SK-N-SH (cell line): ENCODE measurements around the gene CMPK1. TPM values are rescaled to one million over a fixed set of nuclear protein-coding genes. Genes with fewer than 3 reads are reported as not detected.

ENCODE experiments used
- CTCF ChIA-PET: fragments of 300-600, 350-600 bp; formaldehyde crosslinking; extraction: SDS; loops from one replicate; lab custom pipeline; 2021; lab: Yijun Ruan, JAX
- POLR2A ChIA-PET: fragments of 350-600 bp; sonication (Branson Sonifier 250); formaldehyde crosslinking; extraction: SDS; loops from one replicate; lab custom pipeline; 2020; ENCODE audit warnings: antibody characterized with exemption, inconsistent platforms; lab: Yijun Ruan, JAX
- DNase-seq: peaks from one replicate; pipeline ENCODE4 v3.0.0; 2012
- H2AFZ ChIP-seq: fragments of 200-600 bp; sonication (generic); 2 replicates; pipeline ENCODE4 v1.8.1; 2016; ENCODE audit warnings: antibody characterized with exemption, mild to moderate bottlenecking, low read depth
- H3F3A ChIP-seq: fragments of 200-600 bp; sonication (generic); replicated peaks from 2 replicates; pipeline ENCODE3; 2016; ENCODE audit warnings: antibody characterized with exemption, mild to moderate bottlenecking; ENCODE audit not compliant: insufficient read depth
- H3K27ac ChIP-seq, 2 experiments: fragments of 200-500 bp in 1 of 2; fragments of 200-600 bp in 1 of 2; sonication (Bioruptor generic) in 1 of 2; sonication (generic), shearing (Covaris generic) in 1 of 2; 2 replicates each; pipeline versions ENCODE4 v1.5.1 to v1.6.1; 2014 to 2016; ENCODE audit warnings: low read depth in 2 of 2, inconsistent platforms in 1 of 2, low read length in 1 of 2, mild to moderate bottlenecking in 1 of 2, mixed read lengths in 1 of 2
- H3K27me3 ChIP-seq: fragments of 200-600 bp; sonication (generic), shearing (Covaris generic); 2 replicates; pipeline ENCODE4 v1.6.1; 2016; ENCODE audit warnings: mixed run types; ENCODE audit not compliant: insufficient read depth
- H3K36me3 ChIP-seq, 2 experiments: fragments of 200-500 bp in 1 of 2; fragments of 200-600 bp in 1 of 2; sonication (Bioruptor generic) in 1 of 2; sonication (generic) in 1 of 2; replicated peaks in 1 of 2; 2 replicates each; pipeline versions ENCODE3 to v1.5.1; 2014 to 2016; ENCODE audit warnings: low read length in 1 of 2, mild to moderate bottlenecking in 1 of 2; ENCODE audit not compliant: insufficient read depth in 2 of 2, control insufficient read depth in 1 of 2
- H3K4me1 ChIP-seq, 2 experiments: fragments of 200-500 bp in 1 of 2; fragments of 200-600 bp in 1 of 2; sonication (Bioruptor generic) in 1 of 2; sonication (generic), shearing (Covaris generic) in 1 of 2; 2 replicates each; pipeline versions ENCODE4 v1.5.1 to v1.6.1; 2014 to 2016; ENCODE audit warnings: low read depth in 1 of 2, low read length in 1 of 2, mixed run types in 1 of 2; ENCODE audit not compliant: insufficient read depth in 2 of 2, control insufficient read depth in 1 of 2
- H3K4me2 ChIP-seq: fragments of 200-600 bp; sonication (generic), shearing (Covaris generic); 2 replicates; pipeline ENCODE4 v1.6.1; 2017; ENCODE audit warnings: mixed run types
- H3K4me3 ChIP-seq, 2 experiments: fragments of 200-500 bp in 1 of 2; fragments of 200-600 bp in 1 of 2; sonication (Bioruptor generic) in 1 of 2; sonication (generic), shearing (Covaris generic) in 1 of 2; 2 replicates each; pipeline versions ENCODE4 v1.5.1 to v1.8.1; 2014 to 2016; ENCODE audit warnings: low read depth in 2 of 2, inconsistent platforms in 1 of 2, low read length in 1 of 2, mild to moderate bottlenecking in 1 of 2, mixed read lengths in 1 of 2, moderate library complexity in 1 of 2
- H3K79me2 ChIP-seq: fragments of 200-600 bp; sonication (generic); 2 replicates; pipeline ENCODE4 v1.8.1; 2017; ENCODE audit warnings: mild to moderate bottlenecking; ENCODE audit not compliant: insufficient read depth
- H3K9ac ChIP-seq: fragments of 200-600 bp; sonication (generic); 2 replicates; pipeline ENCODE4 v1.6.1; 2017; ENCODE audit warnings: mixed run types
- H3K9me2 ChIP-seq: fragments of 200-600 bp; sonication (generic); 2 replicates; pipeline ENCODE4 v1.6.1; 2017; ENCODE audit warnings: mixed run types
- H3K9me3 ChIP-seq: fragments of 200-600 bp; sonication (generic); 2 replicates; pipeline ENCODE4 v1.6.1; 2017; ENCODE audit warnings: mixed run types, mild to moderate bottlenecking, moderate library complexity
- H4K20me1 ChIP-seq: fragments of 200-600 bp; sonication (generic); 2 replicates; pipeline ENCODE4 v1.6.1; 2017; ENCODE audit warnings: mild to moderate bottlenecking, mixed run types; ENCODE audit not compliant: insufficient read depth
- CHD2 ChIP-seq: fragments of 150-350 bp; IDR thresholded peaks from 2 replicates; pipeline ENCODE4 v1.6.1; 2018; ENCODE audit warnings: low read length; ENCODE audit not compliant: partially characterized antibody
- ELF1 ChIP-seq: IDR thresholded peaks from 2 replicates; pipeline ENCODE4 v1.4.0; 2012
- EZH2phosphoT487 ChIP-seq: fragments of 200-600 bp; sonication (generic); IDR thresholded peaks from 2 replicates; pipeline ENCODE4 v1.6.1; 2017; ENCODE audit warnings: low read depth, mixed run types, mild to moderate bottlenecking, antibody characterized with exemption, moderate library complexity, borderline replicate concordance
- FOSL2 ChIP-seq: IDR thresholded peaks from 2 replicates; pipeline ENCODE4 v1.4.0; 2012; ENCODE audit warnings: low read depth, mild to moderate bottlenecking, moderate library complexity, borderline replicate concordance
- FOXJ3 ChIP-seq: sonication (generic); formaldehyde crosslinking; IDR thresholded peaks from 2 replicates; pipeline ENCODE4 v1.5.1; 2020; ENCODE audit warnings: mild to moderate bottlenecking, missing genetic modification reagents
- FOXM1 ChIP-seq: IDR thresholded peaks from 2 replicates; pipeline ENCODE4 v1.4.0; 2012; ENCODE audit warnings: low read depth, mild to moderate bottlenecking
- JUND ChIP-seq: IDR thresholded peaks from 2 replicates; pipeline ENCODE4 v1.4.0; 2012
- NFIC ChIP-seq: IDR thresholded peaks from 2 replicates; pipeline ENCODE4 v1.4.0; 2012; ENCODE audit warnings: borderline replicate concordance
- NRF1 ChIP-seq: IDR thresholded peaks from 2 replicates; pipeline ENCODE4 v1.6.1; 2012; ENCODE audit warnings: low read depth, mild to moderate bottlenecking, low read length
- POLR2AphosphoS5 ChIP-seq: IDR thresholded peaks from 2 replicates; pipeline ENCODE4 v1.6.1; 2012; ENCODE audit warnings: low read depth, low read length
- RAD21 ChIP-seq: IDR thresholded peaks from 2 replicates; pipeline ENCODE4 v1.6.1; 2012; ENCODE audit warnings: mild to moderate bottlenecking, low read length
- RCOR1 ChIP-seq: fragments of 150-350 bp; IDR thresholded peaks from 2 replicates; pipeline ENCODE4 v1.6.1; 2017; ENCODE audit warnings: antibody characterized with exemption, low read length
- REST ChIP-seq: IDR thresholded peaks from 2 replicates; pipeline ENCODE4 v1.6.1; 2012; ENCODE audit warnings: mild to moderate bottlenecking, low read depth, low read length, moderate library complexity
- RXRA ChIP-seq: IDR thresholded peaks from 2 replicates; pipeline ENCODE4 v1.4.0; 2012; ENCODE audit warnings: low read depth, mild to moderate bottlenecking, borderline replicate concordance
- TAF1 ChIP-seq: IDR thresholded peaks from 2 replicates; pipeline ENCODE4 v1.6.1; 2012; ENCODE audit warnings: low read depth, mild to moderate bottlenecking, low read length, moderate library complexity, borderline replicate concordance
- TCF12 ChIP-seq: IDR thresholded peaks from 2 replicates; pipeline ENCODE4 v1.4.0; 2012
- TEAD4 ChIP-seq: IDR thresholded peaks from 2 replicates; pipeline ENCODE4 v1.4.0; 2012; ENCODE audit warnings: mild to moderate bottlenecking, borderline replicate concordance; ENCODE audit not compliant: insufficient read depth
- USF2 ChIP-seq: fragments of 150-350 bp; IDR thresholded peaks from 2 replicates; pipeline ENCODE4 v1.6.1; 2017; ENCODE audit warnings: antibody characterized with exemption, low read length, low read depth, borderline replicate concordance
- ZBTB33 ChIP-seq: IDR thresholded peaks from 2 replicates; pipeline ENCODE4 v1.4.0; 2012; ENCODE audit warnings: low read depth, borderline replicate concordance
- WGBS: methylation state at CpG from one replicate; pipeline ENCODE4 v1.1.6; 2017; ENCODE audit warnings: low lambda C conversion rate; 5-methylcytosine and 5-hydroxymethylcytosine counted together
- polyA plus RNA-seq, 3 experiments: library from polyadenylated mRNA; depleted of rRNA; stranded (reverse); fragments of >200 nt; gene quantifications; 2 replicates each; pipeline ENCODE4 v1.2.3, GENCODE V29; 2012

Gene CMPK1
- polyA plus RNA-seq, 1 of the 3 experiments (the other 2 are of a cell fraction): 17.5 TPM

- Histone ChIP-seq H3K9ac (no peak overlapping the region), H3K36me3 (no peaks in the 10 kb centered on the region)
Measured at GRCh38 chr1:47326271-47326670, 7.3 kb upstream of the CMPK1 start.

GRCh38 chr1:47328992-47329391, 4.6 kb upstream of the CMPK1 start:
- WGBS: 95% methylated on average over 3 of the region's 3 CpGs
- POLR2A ChIA-PET: no interaction called here
- H3K4me1 ChIP-seq: peaks cover 9 to 15% of the 10 kb centered on the region in 2 experiments
- H4K20me1 ChIP-seq: no peaks in the 10 kb centered on the region
- H3K79me2 ChIP-seq: 0 out of 2 replicates have a peak, but pooled peaks cover 6% of the 10 kb centered on the region
- no peaks in the 10 kb centered on the region for H3K36me3 ChIP-seq
- no peak overlapping the region for H3K27ac ChIP-seq
- no peaks in the 10 kb centered on the region for H3K9me3 ChIP-seq
- TF ChIP-seq TAF1 (no peak), EZH2phosphoT487 (no peak), RCOR1 (no peak), USF2 (no peak), RAD21 (no peak), TEAD4 (no peak), NFIC (no peak), JUND (no peak), FOXM1 (no peak), ELF1 (no peak), CHD2 (no peak), NRF1 (no peak), FOSL2 (no peak), ZBTB33 (no peak), RXRA (no peak), FOXJ3 (CRISPR knock-in tag) (no peak), REST (no peak), TCF12 (no peak)
- no peak overlapping the region for H3K4me3 ChIP-seq
- CTCF ChIA-PET: interaction anchor here (1.3 kb wide), 1 partner anchor 136 kb away, joined by 3 read pairs; no protein-coding TSS in a partner anchor
- H3K4me2 ChIP-seq: no peak overlapping the region
- H3K9ac ChIP-seq: no peak overlapping the region
- H3K27me3 ChIP-seq: no peaks in the 10 kb centered on the region
- no peaks in the 10 kb centered on the region for H3K9me2 ChIP-seq
- H3F3A ChIP-seq: peaks cover 10% of the 10 kb centered on the region
- no peak for DNase-seq
- no peak overlapping the region for H2AFZ ChIP-seq

More at GRCh38 chr1:47326271-47326670, 7.3 kb upstream of the CMPK1 start:
- TF ChIP-seq RXRA (no peak), POLR2AphosphoS5 (no peak)
- no peak overlapping the region for H3K4me3 ChIP-seq
- no peaks in the 10 kb centered on the region for H4K20me1 ChIP-seq
- no peaks in the 10 kb centered on the region for H3F3A ChIP-seq
- H3K9me2 ChIP-seq: no peaks in the 10 kb centered on the region
- ChIA-PET CTCF (interaction anchor here (1.0 kb wide), 1 partner anchor 134 kb away, joined by 3 read pairs; no protein-coding TSS in a partner anchor), POLR2A (interaction anchor here (0.8 to 1.1 kb wide), 2 partner anchors 7 to 12 kb away, joined by 5 read pairs; partner anchors contain the start of genes CMPK1 and STIL)
- WGBS: 96% methylated on average over 2 of the region's 2 CpGs
- H3K4me1 ChIP-seq: no peaks in the 10 kb centered on the region
- H3K27me3 ChIP-seq: no peaks in the 10 kb centered on the region
- no peak overlapping the region for H3K27ac ChIP-seq
- no peak overlapping the region for H2AFZ ChIP-seq
- no peak for DNase-seq
- H3K9me3 ChIP-seq: no peaks in the 10 kb centered on the region
- no peak overlapping the region for H3K4me2 ChIP-seq
- no peaks in the 10 kb centered on the region for H3K79me2 ChIP-seq
